ENCODE data around the gene GOLGA5. TPM values are rescaled to one million over a fixed set of nuclear protein-coding genes. Genes with fewer than 3 reads are reported as not detected.

Gene GOLGA5
- total RNA-seq, 3 donors from 2014 or later (not counting 1 experiment from before 2014, with no cell fraction given) = 11.5 to 21.0 (median 17.1) TPM

DNA sequence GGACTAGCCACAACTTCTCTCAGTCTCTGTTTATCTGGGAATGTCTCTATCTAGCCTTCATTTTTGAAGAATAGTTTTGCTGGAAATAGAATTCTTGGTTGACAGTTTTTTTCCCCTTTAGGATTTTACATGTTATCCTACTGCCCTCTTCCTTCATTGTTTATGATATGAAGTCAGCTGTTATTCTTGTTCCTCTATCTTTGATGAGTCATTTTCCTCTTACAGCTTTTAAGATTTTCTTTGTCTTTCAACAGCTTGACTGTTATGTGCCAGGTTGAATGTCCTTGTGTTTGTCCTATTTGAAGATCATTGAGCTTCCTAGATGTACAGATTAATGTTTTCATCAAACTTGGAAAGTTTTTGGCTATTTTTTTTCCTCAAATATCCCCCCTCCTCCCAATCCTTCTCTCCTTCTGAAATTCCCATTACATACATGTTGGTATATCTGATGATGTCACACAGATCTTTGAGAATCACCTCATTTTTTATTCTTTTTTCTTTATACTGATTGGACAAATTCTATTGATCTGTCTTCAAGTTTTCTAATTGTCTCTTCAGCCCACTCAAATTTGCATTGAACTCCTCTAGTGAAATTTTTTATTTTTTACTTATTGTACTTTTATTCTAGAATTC is 4.5 kb upstream of the GOLGA5 start:
- Mint-ChIP-seq H3K27ac (no peak overlapping the region), H3K36me3 (peaks cover 19% of the 10 kb centered on the region), H3K27me3 (ENCODE audit: low read depth in 2 of 2) (peaks cover 3 to 27% of the 10 kb centered on the region in 2 donors), H3K4me3 (no peak overlapping the region), H3K9me3 (peaks cover 7 to 9% of the 10 kb centered on the region in 2 donors), H3K4me1 (peaks cover 8 to 10% of the 10 kb centered on the region in 2 donors)
- Histone ChIP-seq H3K27ac (ENCODE audit: low read length) (no peak overlapping the region), H3K9me3 (ENCODE audit: control insufficient read depth, insufficient read depth, low read length) (peaks cover 2% of the 10 kb centered on the region), H3K36me3 (ENCODE audit: control insufficient read depth, insufficient read depth, low read length) (no peaks in the 10 kb centered on the region), H3K27me3 (ENCODE audit: control insufficient read depth, insufficient read depth, low read length) (no peaks in the 10 kb centered on the region), H3K4me1 (ENCODE audit: control insufficient read depth, insufficient read depth, low read length) (peaks cover 7% of the 10 kb centered on the region), H3K4me3 (ENCODE audit: low read length) (no peak overlapping the region)
- TF ChIP-seq, protein P1, sequence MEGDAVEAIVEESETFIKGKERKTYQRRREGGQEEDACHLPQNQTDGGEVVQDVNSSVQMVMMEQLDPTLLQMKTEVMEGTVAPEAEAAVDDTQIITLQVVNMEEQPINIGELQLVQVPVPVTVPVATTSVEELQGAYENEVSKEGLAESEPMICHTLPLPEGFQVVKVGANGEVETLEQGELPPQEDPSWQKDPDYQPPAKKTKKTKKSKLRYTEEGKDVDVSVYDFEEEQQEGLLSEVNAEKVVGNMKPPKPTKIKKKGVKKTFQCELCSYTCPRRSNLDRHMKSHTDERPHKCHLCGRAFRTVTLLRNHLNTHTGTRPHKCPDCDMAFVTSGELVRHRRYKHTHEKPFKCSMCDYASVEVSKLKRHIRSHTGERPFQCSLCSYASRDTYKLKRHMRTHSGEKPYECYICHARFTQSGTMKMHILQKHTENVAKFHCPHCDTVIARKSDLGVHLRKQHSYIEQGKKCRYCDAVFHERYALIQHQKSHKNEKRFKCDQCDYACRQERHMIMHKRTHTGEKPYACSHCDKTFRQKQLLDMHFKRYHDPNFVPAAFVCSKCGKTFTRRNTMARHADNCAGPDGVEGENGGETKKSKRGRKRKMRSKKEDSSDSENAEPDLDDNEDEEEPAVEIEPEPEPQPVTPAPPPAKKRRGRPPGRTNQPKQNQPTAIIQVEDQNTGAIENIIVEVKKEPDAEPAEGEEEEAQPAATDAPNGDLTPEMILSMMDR (IDR thresholded peaks at IDR 0.05) = no peak
- ATAC-seq = no peak
- no peak for DNase-seq
- intact Hi-C loops (cut with micrococcal nuclease) = no loop called here

DNA sequence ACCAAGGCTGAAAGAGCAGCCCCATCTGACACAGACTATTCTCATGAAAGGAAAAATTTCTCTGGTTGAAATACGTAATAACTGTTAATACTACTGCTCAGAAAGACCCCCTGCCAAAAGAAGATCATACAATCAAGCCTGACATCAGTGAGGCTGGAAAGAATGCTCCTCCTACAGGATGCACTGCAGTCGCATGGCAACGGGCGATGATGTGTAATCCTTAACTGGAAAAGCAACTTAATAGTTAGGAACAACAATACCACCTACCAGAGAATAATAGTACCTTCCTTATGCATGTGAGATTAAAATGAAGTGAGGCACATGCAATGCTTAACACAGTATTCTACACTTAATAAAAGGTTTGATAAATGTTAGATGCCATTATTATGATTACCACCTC is 1.2 kb upstream of the GOLGA5 start:
- Mint-ChIP-seq H3K4me3 (peak overlapping the region; percentile 7), H3K27ac (peak overlapping the region in 1 of 2 donors; percentile 85), H3K27me3 (ENCODE audit: low read depth in 2 of 2) (peaks cover 3 to 27% of the 10 kb centered on the region in 2 donors), H3K36me3 (peaks cover 23% of the 10 kb centered on the region), H3K4me1 (peaks cover 27 to 33% of the 10 kb centered on the region in 2 donors), H3K9me3 (peaks cover 7 to 9% of the 10 kb centered on the region in 2 donors)
- no peak overlapping the region for H3K27ac ChIP-seq (ENCODE audit: low read length)
- H3K27me3 ChIP-seq (ENCODE audit: control insufficient read depth, insufficient read depth, low read length) = no peaks in the 10 kb centered on the region
- peaks cover 14% of the 10 kb centered on the region for H3K4me1 ChIP-seq (ENCODE audit: control insufficient read depth, insufficient read depth, low read length)
- peaks cover 2% of the 10 kb centered on the region for H3K36me3 ChIP-seq (ENCODE audit: control insufficient read depth, insufficient read depth, low read length)
- ATAC-seq = no peak
- 96% methylated on average over 2 of the region's 4 CpGs for WGBS (ENCODE audit: insufficient coverage)
- H3K4me3 ChIP-seq (ENCODE audit: low read length) = no peak overlapping the region
- TF ChIP-seq, protein P1 (IDR thresholded peaks at IDR 0.05) = no peak
- H3K9me3 ChIP-seq (ENCODE audit: control insufficient read depth, insufficient read depth, low read length) = peaks cover 2% of the 10 kb centered on the region
- no peak for DNase-seq
- intact Hi-C loops (cut with micrococcal nuclease) = loop anchor here (2.0 kb wide), 1 partner anchor 70 kb away; no protein-coding TSS in a partner anchor

DNA sequence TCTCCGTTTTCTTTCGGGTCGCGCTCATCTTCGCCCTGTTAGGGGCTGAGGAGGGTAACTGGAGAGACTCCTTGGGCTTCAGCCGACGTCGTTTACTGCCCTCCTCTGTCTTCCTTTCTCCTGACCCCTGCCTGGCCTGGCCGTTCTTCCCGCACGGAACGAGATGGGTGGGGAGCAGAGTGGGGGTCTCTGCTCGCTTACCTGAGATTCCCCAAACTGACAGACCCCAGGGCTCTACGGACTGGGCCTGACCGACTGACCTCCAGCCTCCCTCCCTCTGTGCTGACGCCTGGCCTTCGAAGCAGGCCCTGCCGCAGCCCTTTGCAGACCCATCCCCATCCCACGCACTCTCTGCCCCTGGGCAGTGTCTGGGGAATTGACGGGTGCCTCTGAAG is 439 bp downstream of the GOLGA5 start:
- Histone ChIP-seq H3K4me1 (ENCODE audit: control insufficient read depth, insufficient read depth, low read length) (peaks cover 14% of the 10 kb centered on the region), H3K27ac (ENCODE audit: low read length) (peak overlapping the region; percentile 86), H3K4me3 (ENCODE audit: low read length) (peak overlapping the region; percentile 99), H3K9me3 (ENCODE audit: control insufficient read depth, insufficient read depth, low read length) (peaks cover 2% of the 10 kb centered on the region), H3K27me3 (ENCODE audit: control insufficient read depth, insufficient read depth, low read length) (no peaks in the 10 kb centered on the region), H3K36me3 (ENCODE audit: control insufficient read depth, insufficient read depth, low read length) (peaks cover 14% of the 10 kb centered on the region)
- H3K27me3 Mint-ChIP-seq (ENCODE audit: low read depth in 2 of 2) = peaks cover 0 to 22% of the 10 kb centered on the region in 2 donors
- under 1% methylated on average over 19 of the region's 20 CpGs for WGBS (ENCODE audit: insufficient coverage)
- DNase-seq = no peak
- intact Hi-C loops (cut with micrococcal nuclease) = loop anchor here (1.0 kb wide), 1 partner anchor 755 kb away; no protein-coding TSS in a partner anchor
- peaks cover 24% of the 10 kb centered on the region for H3K36me3 Mint-ChIP-seq
- TF ChIP-seq, protein P1 (IDR thresholded peaks at IDR 0.05) = no peak
- H3K4me1 Mint-ChIP-seq = peaks cover 32 to 38% of the 10 kb centered on the region in 2 donors
- H3K27ac Mint-ChIP-seq = peak overlapping the region; percentile 77 to 85
- H3K9me3 Mint-ChIP-seq = peaks cover 3 to 4% of the 10 kb centered on the region in 2 donors
- no peak for ATAC-seq
- peak overlapping the region; percentile 95 for H3K4me3 Mint-ChIP-seq
